GM18520 (cell line): ENCODE results near the gene ADPRM.

Source experiments
- ATAC-seq: cut with Tn5 transposase; IDR thresholded peaks from one replicate; pipeline ENCODE4 v1.9.1; 2021; ENCODE audit not compliant: unreplicated experiment

The ADPRM gene

DNA sequence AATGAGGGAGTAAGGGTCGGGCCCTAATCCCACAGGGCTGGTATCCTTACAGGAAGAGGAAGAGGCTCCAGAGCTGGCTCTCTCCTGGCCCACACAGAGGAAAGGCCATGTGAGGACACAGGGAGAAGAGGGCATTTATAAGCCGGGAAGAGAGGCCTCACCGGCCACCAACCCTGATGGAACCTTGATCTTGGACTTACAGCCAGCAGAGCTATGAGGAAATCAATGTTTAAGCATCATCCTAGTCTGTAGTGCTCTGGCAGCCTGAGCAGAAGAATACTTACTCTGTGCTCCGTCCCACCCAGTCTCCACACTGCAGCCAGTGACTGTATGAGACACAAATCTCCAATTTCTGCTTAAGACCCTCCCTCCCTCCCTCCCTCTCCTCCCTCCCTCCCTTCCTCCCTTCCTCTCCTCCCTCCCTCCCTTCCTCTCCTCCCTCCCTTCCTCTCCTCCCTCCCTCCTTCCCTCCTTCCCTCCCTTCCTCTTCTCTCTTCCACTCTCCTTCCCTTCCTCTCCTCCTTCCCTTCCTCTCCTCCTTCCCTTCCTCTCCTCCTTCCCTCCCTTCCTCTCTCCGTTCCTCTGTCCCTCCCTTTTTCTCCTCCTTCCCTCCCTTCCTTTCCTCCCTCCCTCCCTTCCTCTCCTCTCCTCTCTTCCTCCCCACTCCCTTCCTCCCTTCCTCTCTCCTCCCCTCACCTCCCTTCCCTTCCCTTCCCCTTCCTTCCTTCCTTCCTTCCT lies 41.3 kb downstream of the ADPRM start:
- no peak for ATAC-seq

DNA sequence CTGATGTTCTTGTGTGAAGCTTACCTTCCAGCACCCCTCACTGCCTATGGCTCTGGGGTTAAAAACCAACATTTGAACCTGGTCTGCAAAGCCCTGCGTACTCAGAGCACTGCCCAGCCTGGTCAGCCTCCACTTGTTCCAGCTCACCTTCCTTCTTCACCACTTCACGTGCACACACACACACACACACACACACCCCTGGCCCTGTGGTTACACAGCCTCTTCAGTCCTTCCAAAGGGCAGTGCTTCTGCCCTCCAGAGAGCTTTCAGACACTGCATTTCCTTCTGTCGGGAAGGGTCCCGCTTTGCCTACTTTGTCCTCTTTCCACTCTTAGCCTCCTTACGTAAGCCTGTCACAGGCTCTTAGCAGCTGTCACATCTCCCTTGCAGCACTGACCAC lies 42.0 kb downstream of the ADPRM start:
- ATAC-seq, result no peak

DNA sequence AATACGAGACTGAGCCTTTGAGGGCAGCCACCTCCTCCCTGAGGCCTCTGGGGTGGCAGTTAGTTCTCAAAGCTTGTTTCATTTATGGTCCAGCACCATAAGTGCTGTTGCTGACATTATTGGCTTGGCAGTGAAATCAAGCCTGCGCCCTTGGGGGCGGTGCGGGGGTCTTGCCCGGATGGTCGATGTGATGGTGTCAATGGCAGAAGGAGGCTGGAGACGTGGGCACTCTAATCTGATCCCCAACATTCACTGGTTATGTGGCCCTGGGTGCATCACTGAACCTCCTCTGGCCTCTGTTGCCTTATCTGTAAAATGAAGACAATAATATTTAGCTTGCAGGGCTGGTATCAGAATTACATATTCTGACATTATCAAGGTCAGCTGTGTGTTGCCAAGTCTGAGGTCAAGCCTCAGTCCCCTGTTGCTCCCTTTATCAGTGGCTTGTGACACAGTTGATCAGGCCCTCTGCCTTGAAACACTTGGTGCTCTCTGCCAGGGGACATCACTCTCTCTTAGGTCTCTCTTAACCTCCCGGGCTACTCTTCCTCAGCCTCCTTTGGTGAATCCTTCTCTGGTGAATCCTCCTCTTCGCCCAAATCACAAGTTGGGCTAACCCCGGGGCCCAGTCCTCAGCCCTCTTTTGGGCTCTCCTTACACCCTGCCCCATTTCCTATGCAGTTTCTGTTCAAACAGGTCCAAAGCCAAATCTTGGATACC lies 44.2 kb downstream of the ADPRM start:
- no peak for ATAC-seq

DNA sequence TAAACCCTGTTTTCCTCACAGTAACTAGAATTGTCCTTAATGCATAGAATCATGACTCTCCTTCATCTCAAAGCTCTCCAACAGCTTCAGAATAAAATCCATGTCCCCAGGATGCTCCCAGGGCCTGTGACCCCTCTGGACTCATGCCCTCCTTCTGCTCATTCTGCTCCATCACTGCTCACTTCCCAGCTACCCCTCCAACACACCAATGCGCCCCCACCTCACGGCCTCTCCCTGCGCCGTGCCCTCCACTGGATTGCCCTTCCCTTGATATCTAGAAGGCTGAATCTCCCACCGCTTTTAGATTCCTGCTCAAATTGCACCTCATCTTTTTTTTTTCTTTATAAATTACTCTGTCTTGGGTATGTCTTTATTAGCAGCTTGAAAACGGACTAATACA lies 45.0 kb downstream of the ADPRM start:
- no peak for ATAC-seq

DNA sequence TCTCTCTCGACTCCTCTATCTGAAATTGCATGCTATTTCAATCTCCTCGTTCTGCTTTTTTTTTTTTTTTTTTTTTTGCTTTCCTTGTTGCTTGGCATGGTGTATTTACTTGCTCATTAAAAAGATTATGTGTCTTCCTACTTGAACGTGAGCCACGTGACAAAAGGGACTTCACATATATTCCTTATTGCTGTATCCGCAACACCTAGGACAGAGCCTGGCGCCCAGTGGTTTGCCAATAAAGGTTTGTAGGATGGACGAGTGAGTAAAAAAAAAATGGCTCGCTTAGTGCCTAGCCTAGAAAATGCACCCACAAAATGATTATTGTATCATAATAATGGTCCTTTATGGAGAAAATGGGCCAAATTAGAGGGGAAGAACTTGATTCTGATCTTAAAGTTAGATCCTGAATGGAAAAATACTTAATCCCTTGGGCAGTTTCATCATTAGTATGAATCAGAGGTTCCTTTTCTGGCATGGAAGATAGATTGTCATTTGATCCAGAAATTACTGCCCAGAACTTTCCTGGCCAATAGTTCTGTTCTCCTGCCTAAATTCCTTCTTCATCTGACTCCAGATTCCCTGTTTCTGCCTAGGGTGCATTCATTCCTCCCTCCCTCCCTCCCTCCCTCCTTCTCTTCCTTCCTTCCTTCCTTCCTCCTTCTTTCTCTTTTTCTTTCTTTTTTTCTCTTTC lies 46.1 kb downstream of the ADPRM start:
- no peak for ATAC-seq

DNA sequence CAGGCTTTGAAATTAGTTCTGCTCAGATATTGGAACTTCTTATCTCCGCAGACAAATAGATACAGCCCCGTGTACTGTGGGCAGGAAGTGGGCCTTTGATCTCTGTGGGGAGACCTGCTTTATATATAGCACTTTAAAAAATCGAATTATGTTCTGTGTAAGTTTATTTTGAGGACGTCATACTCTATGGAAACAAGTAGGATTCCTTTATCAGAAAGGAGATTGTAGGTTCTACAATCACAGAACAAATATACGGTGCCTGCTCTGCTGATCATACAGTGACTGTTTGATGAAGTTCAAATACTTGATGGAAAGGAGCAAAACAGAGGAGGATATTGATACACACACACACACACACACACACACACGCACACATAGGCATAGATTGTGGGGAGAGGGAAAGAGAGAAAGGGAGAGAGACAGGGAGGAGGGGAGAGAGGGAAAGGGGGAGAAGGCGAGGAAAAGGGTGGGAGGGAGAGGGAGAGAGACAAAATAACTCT lies 47.2 kb downstream of the ADPRM start:
- ATAC-seq, result no peak

DNA sequence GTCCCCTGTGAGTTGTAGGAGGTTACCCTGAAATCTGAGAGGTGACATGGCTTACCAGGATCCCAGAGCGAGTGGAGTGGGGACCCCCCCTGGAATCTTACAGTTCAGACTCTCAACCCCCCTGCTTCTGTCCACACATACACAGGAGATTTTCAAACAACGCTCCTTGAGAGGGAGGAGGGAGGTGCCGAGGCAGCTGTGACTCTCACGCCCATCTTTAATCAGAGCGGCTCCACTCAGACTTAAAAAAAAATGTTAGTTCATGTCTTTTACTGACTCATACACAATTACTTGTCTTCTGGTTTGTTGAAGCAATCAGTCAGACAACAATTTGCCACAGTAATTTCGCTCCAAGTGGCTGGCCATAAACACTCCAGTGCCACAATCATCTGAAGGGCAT lies 47.8 kb downstream of the ADPRM start:
- ATAC-seq, result no peak

DNA sequence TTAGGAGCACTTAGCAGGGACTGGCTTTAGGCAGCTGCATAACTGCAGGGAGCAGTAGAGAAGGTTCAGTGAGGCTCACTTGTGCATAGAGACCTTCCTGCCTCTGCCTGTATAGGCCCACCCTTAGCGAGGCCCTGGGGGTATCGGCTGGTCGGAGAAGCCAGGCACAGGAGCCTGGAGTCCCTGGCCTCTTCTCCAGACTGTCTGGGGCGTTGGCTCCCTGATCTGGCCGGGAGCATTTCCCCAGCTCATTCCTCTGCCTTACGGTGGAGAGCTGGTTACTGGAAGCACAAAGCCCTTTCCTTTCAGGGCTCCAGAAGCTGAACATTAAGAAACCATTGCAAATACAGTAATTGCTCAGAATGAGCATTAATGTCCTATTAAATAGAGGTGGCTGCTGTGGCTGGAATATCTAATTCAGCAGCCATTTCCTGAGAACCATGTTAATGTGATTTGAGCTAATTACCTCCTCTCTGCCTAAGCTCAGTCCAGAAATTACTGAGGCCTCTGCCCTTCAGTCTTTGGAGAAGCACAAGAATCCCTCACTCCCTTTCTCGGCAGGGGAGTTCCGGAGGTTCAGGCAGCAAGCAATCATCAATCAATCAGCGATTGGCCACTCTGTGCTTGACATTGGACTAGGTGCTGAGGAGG lies 51.3 kb downstream of the ADPRM start:
- ATAC-seq, result no peak

DNA sequence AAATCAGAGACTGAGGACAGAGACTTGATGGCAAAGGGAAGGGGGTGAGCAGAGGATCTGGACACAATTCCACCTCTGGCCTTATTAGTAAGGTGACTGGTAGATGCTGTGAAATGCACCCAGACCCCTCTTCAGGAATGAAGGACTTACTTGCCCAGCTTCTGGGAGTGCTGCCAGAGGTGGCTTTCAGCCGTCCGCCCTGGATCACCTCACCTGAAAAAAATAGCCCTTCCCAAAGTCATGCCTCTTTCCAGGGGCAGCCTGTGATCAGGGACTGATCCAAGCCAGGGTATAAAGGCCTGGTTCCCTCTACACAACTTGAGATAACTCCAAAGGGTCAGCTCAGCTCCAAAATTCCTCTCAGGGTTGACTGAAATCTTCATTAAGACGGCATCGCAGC lies 52.8 kb downstream of the ADPRM start:
- no peak for ATAC-seq

DNA sequence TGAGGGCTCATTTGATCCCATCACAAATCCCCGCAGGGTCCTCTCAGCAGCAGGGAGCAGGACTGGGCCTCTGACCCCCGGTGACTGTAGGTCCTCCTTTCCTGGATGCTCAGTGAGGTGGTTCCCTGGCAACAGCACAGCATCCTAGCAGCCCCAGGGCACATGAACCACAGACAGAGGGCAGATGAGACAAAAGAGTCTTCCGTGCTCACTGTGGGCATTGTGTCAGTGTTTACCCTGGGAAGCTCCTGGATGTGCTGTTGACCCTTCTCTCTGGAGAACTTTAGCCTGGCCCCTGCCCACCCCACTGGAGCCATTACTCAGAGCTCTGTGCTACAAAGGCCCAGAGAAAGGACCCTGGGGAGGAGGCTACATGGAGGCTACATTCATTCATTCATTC lies 54.2 kb downstream of the ADPRM start:
- ATAC-seq, result no peak

DNA sequence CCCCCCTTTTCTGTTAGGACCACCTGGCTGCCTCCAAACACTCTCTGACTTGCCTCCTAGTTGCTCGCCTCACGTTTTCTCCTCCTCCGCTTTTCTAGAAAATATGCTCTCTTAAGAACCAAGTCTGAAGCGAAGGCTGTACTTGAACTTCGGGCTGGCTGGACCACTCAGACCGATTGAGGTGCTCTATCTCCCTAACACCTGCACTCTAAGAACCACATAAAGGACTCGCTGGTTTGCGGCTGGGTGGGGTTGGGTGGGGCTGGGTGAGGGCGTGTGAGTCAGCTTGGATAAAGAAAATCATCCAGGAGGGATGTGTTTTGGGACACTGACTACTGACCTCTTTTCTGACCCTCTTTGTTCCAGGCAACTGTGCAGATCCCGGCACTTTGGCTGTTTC lies 55.3 kb downstream of the ADPRM start:
- no peak for ATAC-seq

DNA sequence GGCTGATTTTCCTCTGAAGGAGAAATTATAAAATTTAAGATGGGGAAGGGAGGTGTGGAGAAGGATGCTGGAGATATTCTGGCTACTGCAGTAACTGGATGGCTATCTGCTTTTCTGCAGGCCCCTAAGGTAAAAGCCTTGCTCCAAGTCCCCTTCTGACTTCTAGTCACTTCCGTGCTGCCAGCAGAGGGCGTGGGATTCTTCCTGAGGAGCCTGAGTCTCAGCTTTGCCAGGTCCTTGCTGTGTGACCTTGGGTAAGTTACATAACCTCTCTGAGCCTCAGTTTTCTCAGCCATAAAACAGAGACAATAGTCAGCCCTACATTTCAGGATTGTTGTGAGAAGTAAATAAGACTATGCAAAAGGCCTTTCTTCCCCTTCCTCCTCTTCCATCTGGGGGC lies 56.7 kb downstream of the ADPRM start:
- ATAC-seq, result no peak

DNA sequence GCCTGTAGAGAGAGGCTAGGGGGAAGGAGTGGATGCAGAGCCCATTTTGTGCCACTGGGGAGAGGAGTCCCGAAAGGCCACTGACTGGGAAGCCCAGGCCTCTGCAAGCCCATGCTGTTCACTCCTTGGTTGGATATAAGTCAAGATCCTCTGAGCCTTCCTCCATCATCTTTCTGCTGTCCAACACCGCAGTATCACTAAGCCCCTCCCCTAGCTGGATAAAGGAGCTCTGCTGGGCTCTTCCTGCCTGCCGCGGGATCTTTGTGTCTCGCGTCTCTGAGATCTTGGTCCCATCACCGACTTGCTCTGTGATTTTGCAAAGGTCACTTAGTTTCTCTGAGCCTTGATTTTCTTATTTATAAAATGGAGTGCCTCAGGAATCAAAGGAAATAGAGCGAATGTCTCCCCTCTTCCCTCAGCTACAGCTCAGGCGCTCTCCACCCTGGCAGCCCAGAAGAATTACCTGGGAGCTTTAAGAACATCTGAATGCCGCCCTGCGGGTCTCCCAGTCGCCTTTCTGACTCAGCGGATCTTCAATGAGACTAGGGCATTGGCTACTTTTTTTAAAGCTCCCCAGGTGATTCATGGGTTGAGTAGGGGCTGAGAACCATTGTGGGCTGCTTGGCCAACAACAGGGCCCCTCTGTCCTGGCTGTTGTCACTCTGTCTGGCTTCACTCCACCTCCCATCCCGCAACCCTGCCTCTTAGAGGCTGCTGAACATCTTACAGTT lies 57.6 kb downstream of the ADPRM start:
- ATAC-seq, result no peak

DNA sequence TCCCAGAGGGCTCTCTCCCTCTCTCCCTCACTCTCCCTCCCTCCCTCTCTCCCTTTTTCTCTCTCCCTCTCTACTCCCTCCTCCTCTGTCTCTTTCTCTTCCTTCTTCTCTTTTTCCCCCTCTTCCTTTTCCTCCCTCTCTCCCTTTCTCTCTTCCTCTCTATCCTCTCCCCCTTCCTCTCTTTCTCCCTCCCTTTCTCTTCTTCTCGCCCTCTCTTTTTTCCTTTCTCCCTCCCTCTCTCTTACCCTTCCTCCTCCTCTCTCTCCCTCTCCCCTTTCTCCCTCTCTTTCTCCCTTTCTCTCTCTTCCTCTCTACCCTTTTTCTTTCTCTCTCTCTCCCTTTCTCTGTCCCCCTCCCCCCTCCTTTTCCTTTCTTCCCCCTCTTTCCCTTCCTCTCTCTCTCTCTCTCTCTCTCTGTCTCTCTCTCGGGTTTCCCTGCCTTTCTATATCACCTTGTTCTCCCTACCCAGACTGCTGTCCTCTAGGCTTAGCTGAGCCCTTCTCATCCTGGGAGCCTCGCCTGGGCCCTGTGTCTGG lies 58.3 kb downstream of the ADPRM start:
- no peak for ATAC-seq

DNA sequence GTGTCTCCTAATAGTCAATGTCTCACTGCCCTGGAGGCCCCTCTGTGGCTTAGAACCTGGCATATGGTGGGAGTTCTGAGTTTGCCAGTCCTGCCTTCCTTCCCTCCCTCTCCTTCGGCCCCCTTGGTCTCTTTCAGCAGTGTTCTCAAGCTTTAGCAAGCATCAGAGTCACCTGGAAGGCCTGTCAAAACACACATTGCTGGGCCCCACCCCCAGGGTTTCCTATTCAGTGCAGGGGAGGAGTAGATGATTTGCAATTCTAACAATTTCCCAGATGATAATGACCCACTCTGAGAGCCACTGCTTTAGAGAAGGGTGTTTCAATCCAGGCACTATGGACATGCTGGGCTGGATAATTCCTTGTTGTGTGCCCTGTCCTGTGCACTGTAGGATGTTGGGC lies 58.8 kb downstream of the ADPRM start:
- ATAC-seq, result no peak

DNA sequence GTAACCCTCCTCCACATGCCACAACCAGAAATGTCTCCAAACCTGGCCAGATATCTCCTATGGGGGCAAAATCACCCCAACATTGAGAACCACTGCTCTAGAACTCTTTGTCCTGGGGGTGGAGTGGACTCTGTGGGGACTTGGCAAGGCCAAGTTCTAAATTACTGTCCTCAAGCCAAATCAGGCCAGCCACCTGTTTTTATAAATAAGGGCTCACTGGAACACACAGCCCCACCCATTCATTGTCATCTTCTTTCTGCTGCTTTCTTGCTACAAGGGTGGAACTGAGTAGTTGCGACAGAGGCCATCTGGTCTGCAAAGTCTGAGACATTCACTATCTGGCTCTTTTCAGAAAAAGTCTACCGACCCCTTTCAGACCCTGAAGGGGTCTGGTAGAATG lies 59.2 kb downstream of the ADPRM start:
- ATAC-seq, result no peak

DNA sequence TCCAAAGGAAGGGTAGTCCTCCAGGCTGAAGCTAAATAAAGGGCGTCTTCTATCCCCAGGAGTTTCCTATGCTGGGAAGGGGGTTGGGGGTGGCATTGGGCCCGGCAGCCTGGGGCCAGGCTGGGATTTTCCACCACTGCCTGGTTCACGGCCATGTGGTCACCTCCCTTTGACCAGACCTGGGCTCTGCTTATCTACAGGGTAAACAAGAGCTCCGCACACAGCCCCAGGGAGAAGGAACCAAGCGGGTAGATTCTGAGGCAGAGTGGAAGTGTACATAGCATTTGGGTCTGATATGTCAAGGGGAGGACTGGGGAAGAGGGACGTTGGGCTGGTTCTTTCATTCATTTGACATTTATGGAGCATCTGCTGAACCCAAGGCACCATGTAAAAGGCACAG lies 59.7 kb downstream of the ADPRM start:
- no peak for ATAC-seq

DNA sequence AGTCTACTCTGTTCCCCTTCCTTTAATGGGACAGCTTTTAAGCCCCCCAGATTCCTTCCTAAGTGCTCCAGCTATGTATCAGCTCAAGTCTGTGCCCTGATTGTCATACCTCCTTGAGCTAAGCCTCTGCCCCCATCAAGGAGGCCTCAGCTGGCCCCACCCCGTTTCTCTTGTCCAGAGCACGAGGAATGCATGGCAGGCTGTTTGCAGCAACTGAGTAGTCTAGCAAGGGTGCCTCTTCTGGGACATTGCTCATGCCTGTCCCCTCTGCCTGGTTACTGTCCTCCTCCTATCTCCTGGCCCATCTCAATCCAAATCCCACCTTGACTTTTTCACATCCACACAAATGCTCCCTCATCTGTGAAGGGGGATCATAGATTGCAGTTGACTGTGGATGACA lies 60.3 kb downstream of the ADPRM start:
- ATAC-seq, result no peak

DNA sequence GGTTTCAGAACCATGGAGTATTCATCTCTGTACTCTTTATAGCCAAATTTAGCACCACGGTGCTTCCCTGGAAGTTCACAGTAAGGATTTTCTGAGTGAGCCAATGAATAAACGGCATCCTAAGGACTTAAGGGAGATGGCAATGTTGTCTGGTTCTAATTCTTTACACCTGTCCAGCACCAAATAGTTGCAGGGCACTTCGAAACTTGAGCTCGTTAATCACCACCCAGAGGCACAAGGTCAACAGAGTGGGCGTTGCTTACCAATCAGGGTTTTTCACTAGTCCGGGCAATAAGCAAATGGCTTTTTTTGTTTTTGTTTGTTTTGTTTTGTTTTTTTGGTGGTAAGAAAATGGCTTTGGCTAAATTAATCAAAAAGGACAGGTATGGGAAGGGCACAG lies 60.7 kb downstream of the ADPRM start:
- ATAC-seq, result no peak
